ENCODE measurements around the gene ANKIB1.

ANKIB1 gene

DNA sequence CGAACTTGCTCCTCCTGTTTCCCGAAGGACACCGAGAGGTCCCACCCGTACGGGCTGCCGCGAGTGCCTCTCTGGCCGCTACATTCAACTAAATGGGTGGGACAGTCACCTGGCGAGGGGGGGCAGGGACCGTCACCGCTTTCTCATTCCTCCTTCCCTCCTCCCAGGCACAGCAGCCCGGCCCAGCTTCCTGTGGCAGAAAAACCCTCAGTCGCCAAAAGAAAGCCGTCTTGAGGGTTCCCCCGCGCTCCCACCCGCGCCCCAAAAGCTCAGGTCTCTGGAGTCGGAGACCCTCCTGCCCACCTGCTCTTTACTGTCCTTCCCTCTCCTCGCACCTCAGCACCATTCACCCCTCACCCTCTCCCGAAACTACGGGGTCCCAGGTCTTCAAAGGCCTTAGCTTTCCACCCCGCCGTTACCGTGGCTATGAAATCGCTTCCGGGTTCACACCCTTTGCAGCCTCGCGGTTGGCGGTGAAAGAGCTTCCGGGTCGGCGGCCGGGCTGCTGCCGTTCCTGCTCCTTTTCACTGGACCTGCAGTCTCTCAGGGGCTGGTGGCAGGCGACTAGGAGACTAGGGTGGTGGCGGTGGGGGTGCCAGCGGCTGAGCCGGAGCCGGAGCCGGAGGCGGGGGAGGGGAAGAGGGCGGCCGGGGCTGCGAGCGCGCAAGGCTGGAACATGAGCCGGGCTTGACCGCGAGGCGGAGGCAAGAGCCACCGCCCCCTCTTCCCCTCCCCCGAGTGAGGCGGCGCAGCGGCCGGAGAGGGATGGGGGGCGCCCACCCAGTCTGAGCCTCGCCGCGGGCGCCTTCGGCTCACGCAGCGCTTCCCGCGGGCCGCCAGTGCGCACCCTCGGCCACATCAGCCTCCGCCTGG is at the start of gene ANKIB1, which contains the start of gene KRIT1:
ANKIB1 (plus strand) TSS at position 488 of the 873 bp plus-strand sequence. CDS start 49,005 bp downstream, outside the sequence.
KRIT1 (minus strand) TSS at position 428 of the 873 bp plus-strand sequence. CDS start 3,779 bp downstream, outside the sequence.
- peak; percentile 16 for DNase-seq (ENCODE audit: low read depth, low spot score)
- TF ChIP-seq FOXP2 (optimal IDR thresholded peaks at IDR 0.05; ENCODE audit: control extremely low read depth, extremely low read length, insufficient read depth), result no peak
- peak; percentile 96 for TF ChIP-seq POLR2AphosphoS5 (IDR thresholded peaks at IDR 0.05; ENCODE audit: borderline replicate concordance, low read depth, low read length)
- H3K27ac ChIP-seq, result peak within 1 kb of the TSS; percentile 72; the same call in 1 of the 2 replicates
- peaks cover 14% of the 10 kb centered on the region for H3K36me3 ChIP-seq (ENCODE audit: insufficient read depth, low read length)
- H3K4me3 ChIP-seq, result peak within 1 kb of the TSS; percentile 86
- no peaks in the 10 kb centered on the region for H3K9me3 ChIP-seq (ENCODE audit: low read depth, low read length)
- H3K9ac ChIP-seq (ENCODE audit: insufficient read length), result peak within 1 kb of the TSS; percentile 90

DNA sequence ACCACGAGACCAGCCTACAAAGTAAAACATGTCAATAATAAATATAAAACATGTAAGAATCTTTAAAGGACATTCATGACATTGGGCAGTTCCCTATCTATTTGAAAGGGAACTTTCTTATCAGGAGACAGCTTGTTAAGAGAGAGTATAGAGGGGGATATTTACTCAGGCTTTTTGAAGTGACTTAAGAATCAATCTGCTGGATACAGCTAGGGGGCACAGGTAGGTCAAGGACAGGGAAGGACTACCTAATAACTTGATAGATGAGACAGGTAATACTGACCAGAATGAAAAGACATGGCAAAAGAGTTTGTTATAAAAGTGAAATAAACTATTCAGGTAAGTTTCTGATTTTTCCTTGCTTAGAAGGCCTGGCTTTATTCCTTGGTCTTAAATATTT is 45.0 kb upstream of the ANKIB1 start:
- no peak for DNase-seq (ENCODE audit: low read depth, low spot score)
- Histone ChIP-seq H3K36me3 (ENCODE audit: insufficient read depth, low read length) (peaks cover 57% of the 10 kb centered on the region), H3K9ac (ENCODE audit: insufficient read length) (no peak overlapping the region), H3K4me3 (no peak overlapping the region), H3K27ac (no peak overlapping the region), H3K9me3 (ENCODE audit: low read depth, low read length) (no peaks in the 10 kb centered on the region)
- TF ChIP-seq EZH2 (IDR thresholded peaks at IDR 0.05), result no peak
- no peak for TF ChIP-seq POLR2AphosphoS5 (IDR thresholded peaks at IDR 0.05; ENCODE audit: borderline replicate concordance, low read depth, low read length)
- TF ChIP-seq FOXP2 (optimal IDR thresholded peaks at IDR 0.05; ENCODE audit: control extremely low read depth, extremely low read length, insufficient read depth), result no peak

GRCh38 chr7:92205987-92206386 is 39.8 kb upstream of the ANKIB1 start:
- no peaks in the 10 kb centered on the region for H3K9me3 ChIP-seq (ENCODE audit: low read depth, low read length)
- H3K9ac ChIP-seq (ENCODE audit: insufficient read length), result no peak overlapping the region
- no peak for DNase-seq (ENCODE audit: low read depth, low spot score)
- no peak overlapping the region for H3K27ac ChIP-seq
- H3K4me3 ChIP-seq, result no peak overlapping the region
- TF ChIP-seq FOXP2 (optimal IDR thresholded peaks at IDR 0.05; ENCODE audit: control extremely low read depth, extremely low read length, insufficient read depth) (no peak), EZH2 (IDR thresholded peaks at IDR 0.05) (no peak)
- peaks cover 65% of the 10 kb centered on the region for H3K36me3 ChIP-seq (ENCODE audit: insufficient read depth, low read length)

- Histone ChIP-seq H3K4me3 (no peak overlapping the region), H3K27ac (no peak overlapping the region), H3K9me3 (ENCODE audit: low read depth, low read length) (no peaks in the 10 kb centered on the region), H3K36me3 (ENCODE audit: insufficient read depth, low read length) (peaks cover 67% of the 10 kb centered on the region), H3K9ac (ENCODE audit: insufficient read length) (no peak overlapping the region)
- DNase-seq (ENCODE audit: low read depth, low spot score), result no peak
- TF ChIP-seq POLR2AphosphoS5 (IDR thresholded peaks at IDR 0.05; ENCODE audit: borderline replicate concordance, low read depth, low read length) (no peak), FOXP2 (optimal IDR thresholded peaks at IDR 0.05; ENCODE audit: control extremely low read depth, extremely low read length, insufficient read depth) (no peak), EZH2 (IDR thresholded peaks at IDR 0.05) (no peak)
Measured at GRCh38 chr7:92206672-92207071, 39.1 kb upstream of the ANKIB1 start.

DNA sequence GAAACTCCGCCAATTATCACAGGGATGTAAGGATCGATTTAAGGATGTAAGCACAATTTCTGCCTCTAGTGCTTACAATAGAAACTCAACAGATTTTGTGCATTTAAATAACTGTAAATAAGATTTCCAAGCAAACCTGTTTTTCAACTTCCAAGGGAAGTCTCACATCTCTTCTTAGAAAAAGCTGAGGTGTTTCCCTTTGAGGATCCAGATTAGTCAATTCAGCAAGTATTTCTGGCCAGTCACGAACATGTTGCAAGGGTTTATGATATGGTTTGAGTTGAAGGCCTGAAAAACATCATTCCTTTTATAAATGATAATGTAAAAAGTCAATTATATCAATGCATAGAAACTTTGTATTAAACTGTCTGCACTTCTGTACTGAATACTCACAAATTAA is 24.0 kb upstream of the ANKIB1 start:
- TF ChIP-seq FOXP2 (optimal IDR thresholded peaks at IDR 0.05; ENCODE audit: control extremely low read depth, extremely low read length, insufficient read depth) (no peak), EZH2 (IDR thresholded peaks at IDR 0.05) (no peak), POLR2AphosphoS5 (IDR thresholded peaks at IDR 0.05; ENCODE audit: borderline replicate concordance, low read depth, low read length) (no peak)
- Histone ChIP-seq H3K9me3 (ENCODE audit: low read depth, low read length) (no peaks in the 10 kb centered on the region), H3K27ac (no peak overlapping the region), H3K4me3 (no peak overlapping the region), H3K9ac (ENCODE audit: insufficient read length) (no peak overlapping the region), H3K36me3 (ENCODE audit: insufficient read depth, low read length) (peaks cover 84% of the 10 kb centered on the region)
- no peak for DNase-seq (ENCODE audit: low read depth, low spot score)

GRCh38 chr7:92226981-92227380 is 18.8 kb upstream of the ANKIB1 start:
- no peak overlapping the region for H3K9ac ChIP-seq (ENCODE audit: insufficient read length)
- TF ChIP-seq POLR2AphosphoS5 (IDR thresholded peaks at IDR 0.05; ENCODE audit: borderline replicate concordance, low read depth, low read length) (no peak), FOXP2 (optimal IDR thresholded peaks at IDR 0.05; ENCODE audit: control extremely low read depth, extremely low read length, insufficient read depth) (no peak), EZH2 (IDR thresholded peaks at IDR 0.05) (no peak)
- H3K27ac ChIP-seq, result no peak overlapping the region
- H3K4me3 ChIP-seq, result no peak overlapping the region
- DNase-seq (ENCODE audit: low read depth, low spot score), result no peak
- peaks cover 67% of the 10 kb centered on the region for H3K36me3 ChIP-seq (ENCODE audit: insufficient read depth, low read length)
- H3K9me3 ChIP-seq (ENCODE audit: low read depth, low read length), result no peaks in the 10 kb centered on the region

GRCh38 chr7:92228100-92228499 is 17.7 kb upstream of the ANKIB1 start:
- DNase-seq (ENCODE audit: low read depth, low spot score), result no peak
- H3K9me3 ChIP-seq (ENCODE audit: low read depth, low read length), result no peaks in the 10 kb centered on the region
- H3K27ac ChIP-seq, result no peak overlapping the region
- H3K36me3 ChIP-seq (ENCODE audit: insufficient read depth, low read length), result peaks cover 67% of the 10 kb centered on the region
- no peak for TF ChIP-seq POLR2AphosphoS5 (IDR thresholded peaks at IDR 0.05; ENCODE audit: borderline replicate concordance, low read depth, low read length)
- TF ChIP-seq EZH2 (IDR thresholded peaks at IDR 0.05), result no peak
- TF ChIP-seq FOXP2 (optimal IDR thresholded peaks at IDR 0.05; ENCODE audit: control extremely low read depth, extremely low read length, insufficient read depth), result no peak
- H3K4me3 ChIP-seq, result no peak overlapping the region
- no peak overlapping the region for H3K9ac ChIP-seq (ENCODE audit: insufficient read length)

DNA sequence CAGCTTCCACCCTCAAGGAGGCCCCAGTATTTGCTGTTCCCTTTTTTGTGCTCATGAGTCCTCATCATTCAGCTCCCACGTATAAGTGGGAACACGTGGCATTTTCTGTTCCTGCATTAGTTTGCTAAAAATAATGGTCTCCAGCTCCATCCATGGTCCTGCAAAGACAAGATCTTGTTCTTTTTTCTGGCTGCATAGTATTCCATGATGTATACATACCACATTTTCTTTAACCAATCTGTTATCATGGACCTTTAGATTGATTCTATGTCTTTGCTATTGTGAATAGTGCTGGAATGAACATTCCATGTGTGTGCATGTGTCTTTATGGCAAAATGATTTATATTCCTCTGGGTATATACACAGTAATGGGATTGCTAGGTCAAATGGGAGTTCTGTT is 17.0 kb upstream of the ANKIB1 start:
- DNase-seq (ENCODE audit: low read depth, low spot score), result no peak
- H3K27ac ChIP-seq, result no peak overlapping the region
- H3K9ac ChIP-seq (ENCODE audit: insufficient read length), result no peak overlapping the region
- H3K4me3 ChIP-seq, result no peak overlapping the region
- H3K9me3 ChIP-seq (ENCODE audit: low read depth, low read length), result no peaks in the 10 kb centered on the region
- TF ChIP-seq POLR2AphosphoS5 (IDR thresholded peaks at IDR 0.05; ENCODE audit: borderline replicate concordance, low read depth, low read length) (no peak), FOXP2 (optimal IDR thresholded peaks at IDR 0.05; ENCODE audit: control extremely low read depth, extremely low read length, insufficient read depth) (no peak), EZH2 (IDR thresholded peaks at IDR 0.05) (no peak)
- H3K36me3 ChIP-seq (ENCODE audit: insufficient read depth, low read length), result peaks cover 69% of the 10 kb centered on the region

Data from SK-N-MC (cell line).